ENCODE data around the gene GPR39.
"Not testable (repeated sequence)": the region's sequence is repeated elsewhere in the genome, so short reads cannot be mapped to it uniquely, and the experiment has no call there.

The GPR39 gene

GRCh38 chr2:132392879-132393278 lies 23.7 kb upstream of the GPR39 start:
- no peak overlapping the region for H3K27ac ChIP-seq
- TF ChIP-seq CTCF (IDR thresholded peaks at IDR 0.05), result no peak

DNA sequence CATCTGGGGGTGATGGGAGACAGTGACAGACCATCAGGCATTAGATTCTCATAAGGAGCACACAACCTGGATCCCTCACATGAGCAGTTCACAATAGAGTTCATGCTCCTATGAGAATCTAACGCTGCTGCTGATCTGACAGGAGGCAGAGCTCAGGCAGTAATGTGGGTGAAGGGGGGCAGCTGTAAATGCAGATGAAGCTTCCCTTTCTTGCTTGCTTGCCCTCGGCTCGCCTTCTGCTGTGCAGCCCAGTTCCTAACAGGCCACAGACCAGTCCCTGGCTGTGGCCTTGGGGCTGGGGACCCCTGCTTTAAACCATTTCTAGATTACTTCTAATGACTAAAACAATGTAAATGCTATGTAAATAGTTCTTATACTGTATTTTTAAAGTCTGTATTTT lies 19.6 kb upstream of the GPR39 start:
- H3K9ac ChIP-seq; H3K36me3 ChIP-seq (ENCODE audit: control insufficient read depth, insufficient read depth, low read length); H3K4me1 ChIP-seq; H2AFZ ChIP-seq; H3K4me3 ChIP-seq (ENCODE audit: low read depth, low read length); H3K4me2 ChIP-seq (ENCODE audit: low read length); H3K79me2 ChIP-seq; H3K27ac ChIP-seq; H3K27me3 ChIP-seq (ENCODE audit: control insufficient read depth, insufficient read depth, low read length); H3K9me3 ChIP-seq (ENCODE audit: control insufficient read depth, low read length): not testable (repeated sequence)

More at GRCh38 chr2:132392879-132393278, 23.7 kb upstream of the GPR39 start:
- Histone ChIP-seq H3K4me3 (ENCODE audit: low read depth, low read length) (no peak overlapping the region), H3K9me3 (ENCODE audit: control insufficient read depth, low read length) (no peaks in the 10 kb centered on the region), H3K36me3 (ENCODE audit: control insufficient read depth, insufficient read depth, low read length) (no peaks in the 10 kb centered on the region), H2AFZ (no peak overlapping the region), H3K4me2 (ENCODE audit: low read length) (no peak overlapping the region), H3K4me1 (no peaks in the 10 kb centered on the region), H3K27me3 (ENCODE audit: control insufficient read depth, insufficient read depth, low read length) (no peaks in the 10 kb centered on the region), H3K9ac (no peak overlapping the region), H3K79me2 (no peaks in the 10 kb centered on the region)

- Histone ChIP-seq H3K79me2 (no peaks in the 10 kb centered on the region), H3K27ac (no peak overlapping the region), H3K9me3 (ENCODE audit: control insufficient read depth, low read length) (no peaks in the 10 kb centered on the region), H3K4me2 (ENCODE audit: low read length) (no peak overlapping the region), H3K36me3 (ENCODE audit: control insufficient read depth, insufficient read depth, low read length) (no peaks in the 10 kb centered on the region), H3K9ac (no peak overlapping the region), H3K27me3 (ENCODE audit: control insufficient read depth, insufficient read depth, low read length) (no peaks in the 10 kb centered on the region), H3K4me1 (no peaks in the 10 kb centered on the region), H3K4me3 (ENCODE audit: low read depth, low read length) (no peak overlapping the region), H2AFZ (no peak overlapping the region)
- no peak for TF ChIP-seq CTCF (IDR thresholded peaks at IDR 0.05)
These were observed 16.3 kb upstream of the GPR39 start for GRCh38 chr2:132400169-132400900.

GRCh38 chr2:132400901-132401240 lies 15.7 kb upstream of the GPR39 start:
- H3K27ac ChIP-seq, result no peak overlapping the region
- no peak overlapping the region for H3K4me2 ChIP-seq (ENCODE audit: low read length)
- H3K4me3 ChIP-seq (ENCODE audit: low read depth, low read length), result no peak overlapping the region
- H3K27me3 ChIP-seq (ENCODE audit: control insufficient read depth, insufficient read depth, low read length), result no peaks in the 10 kb centered on the region
- H3K4me1 ChIP-seq, result no peaks in the 10 kb centered on the region
- no peak for TF ChIP-seq CTCF (IDR thresholded peaks at IDR 0.05)
- H3K9me3 ChIP-seq (ENCODE audit: control insufficient read depth, low read length), result no peaks in the 10 kb centered on the region
- H3K36me3 ChIP-seq (ENCODE audit: control insufficient read depth, insufficient read depth, low read length), result no peaks in the 10 kb centered on the region
- H2AFZ ChIP-seq, result no peak overlapping the region
- H3K79me2 ChIP-seq, result no peaks in the 10 kb centered on the region
- no peak overlapping the region for H3K9ac ChIP-seq

DNA sequence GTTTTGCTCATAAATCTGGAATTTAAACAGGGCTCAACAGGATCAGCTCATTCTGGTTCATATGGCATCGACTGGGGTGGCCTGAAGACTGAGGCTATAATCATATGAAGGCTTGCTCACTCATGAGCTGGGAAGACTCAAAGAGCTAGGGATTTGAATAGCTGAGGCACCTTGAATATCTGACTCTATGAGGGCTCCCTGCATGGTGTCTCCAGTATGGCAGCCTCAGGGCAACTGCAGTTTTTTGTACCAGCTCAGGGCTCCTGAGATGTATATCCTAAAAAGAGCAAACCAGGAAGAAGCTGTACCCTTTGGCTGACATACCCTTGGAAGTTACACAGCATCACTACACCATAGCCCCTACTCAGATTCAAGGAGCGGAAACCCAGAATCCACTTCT lies 15.3 kb upstream of the GPR39 start:
- Histone ChIP-seq H3K4me3 (ENCODE audit: low read depth, low read length) (no peak overlapping the region), H3K27me3 (ENCODE audit: control insufficient read depth, insufficient read depth, low read length) (no peaks in the 10 kb centered on the region), H3K4me2 (ENCODE audit: low read length) (no peak overlapping the region), H3K9ac (no peak overlapping the region), H2AFZ (no peak overlapping the region), H3K36me3 (ENCODE audit: control insufficient read depth, insufficient read depth, low read length) (no peaks in the 10 kb centered on the region), H3K9me3 (ENCODE audit: control insufficient read depth, low read length) (no peaks in the 10 kb centered on the region), H3K79me2 (no peaks in the 10 kb centered on the region), H3K4me1 (no peaks in the 10 kb centered on the region), H3K27ac (no peak overlapping the region)
- TF ChIP-seq CTCF (IDR thresholded peaks at IDR 0.05), result no peak
